Esophagus muscularis mucosa (tissue), 4 donors: ENCODE results near the gene CEP89. TPM values are rescaled to one million over a fixed set of nuclear protein-coding genes. Genes with fewer than 3 reads are reported as not detected.

ENCODE experiments used
- DNase-seq: peaks from one replicate; pipeline ENCODE4 v3.0.0-alpha.2; 2017; ENCODE audit errors: extremely low spot score
- H3K27ac ChIP-seq, 4 donors: fragments of 200-600 bp; sonication (generic); replicated peaks in 1 of 4; 1 replicate in 3 of 4; 2 replicates in 1 of 4; pipeline ENCODE4 v1.5.1; 2016 to 2019; ENCODE audit warnings: mild to moderate bottlenecking in 1 of 4
- H3K27me3 ChIP-seq, 4 donors: fragments of 200-600 bp; sonication (generic); one replicate each; pipeline versions ENCODE4 v1.5.1 to v1.6.0; 2016 to 2019
- H3K36me3 ChIP-seq, 4 donors: fragments of 200-600 bp; sonication (generic); one replicate each; pipeline ENCODE4 v1.5.1; 2016 to 2019
- H3K4me1 ChIP-seq, 4 donors: fragments of 200-600 bp; sonication (generic); one replicate each; pipeline ENCODE4 v1.5.1; 2016 to 2019
- H3K4me3 ChIP-seq, 4 donors: fragments of 200-600 bp; sonication (generic); 1 replicate in 2 of 4; 2 replicates in 2 of 4; pipeline ENCODE4 v1.5.1; 2016 to 2019; ENCODE audit warnings: mild to moderate bottlenecking in 4 of 4, moderate library complexity in 1 of 4
- H3K9me3 ChIP-seq, 4 donors: fragments of 200-600 bp; sonication (generic); 1 replicate in 3 of 4; 2 replicates in 1 of 4; pipeline ENCODE4 v1.5.1; 2016 to 2019
- CTCF ChIP-seq, 3 experiments: fragments of 200-600 bp in 2 of 3; fragments of 450-650 bp in 1 of 3; sonication (generic) in 2 of 3; IDR thresholded peaks; one replicate each; pipeline ENCODE4 v1.5.1; 2017 to 2019; ENCODE audit warnings: antibody characterized with exemption in 3 of 3, mild to moderate bottlenecking in 2 of 3, moderate library complexity in 1 of 3
- EP300 ChIP-seq: sonication (generic); formaldehyde crosslinking; IDR thresholded peaks from one replicate; pipeline ENCODE4 v1.6.1; 2017; ENCODE audit warnings: antibody characterized with exemption
- POLR2A ChIP-seq: fragments of 450-650 bp; IDR thresholded peaks from one replicate; pipeline ENCODE4 v1.6.1; 2017; ENCODE audit warnings: antibody characterized with exemption, moderate library complexity, mild to moderate bottlenecking, low read depth
- POLR2AphosphoS5 ChIP-seq, 2 donors: sonication (generic); formaldehyde crosslinking; IDR thresholded peaks; one replicate each; pipeline ENCODE4 v1.6.1; 2017; ENCODE audit warnings: antibody characterized with exemption in 2 of 2
- WGBS: methylation state at CpG from one replicate; pipeline ENCODE4 v1.1.5; 2018; 5-methylcytosine and 5-hydroxymethylcytosine counted together
- intact Hi-C: fragments of 100-400 bp; cut with DNase I; formaldehyde crosslinking; loops from one replicate; pipeline ENCODE4 v1.15.1; 2023
- total RNA-seq, 4 donors: library from RNA; depleted of rRNA; stranded (reverse); fragments of >200 nt; gene quantifications; one replicate each; pipeline versions ENCODE4 v1.1.0 to v1.2.1, GENCODE V29; 2016

Gene CEP89
- total RNA-seq, 4 donors from 2014 or later = 9.1 to 20.4 (median 18.4) TPM

GRCh38 chr19:32866564-32867265 lies 105.0 kb downstream of the CEP89 start:
- Histone ChIP-seq H3K27me3 (no peaks in the 10 kb centered on the region), H3K4me1 (no peaks in the 10 kb centered on the region), H3K9me3 (no peaks in the 10 kb centered on the region), H3K4me3 (no peak overlapping the region), H3K27ac (no peak overlapping the region), H3K36me3 (no peaks in the 10 kb centered on the region)
- intact Hi-C loops = no loop called here
- no peak for TF ChIP-seq CTCF (IDR thresholded peaks at IDR 0.05)
- TF ChIP-seq EP300 = no peak
- TF ChIP-seq POLR2AphosphoS5 (IDR thresholded peaks at IDR 0.05) = no peak
- no peak for TF ChIP-seq POLR2A
- DNase-seq = no peak
- WGBS = 83% methylated on average over 10 of the region's 12 CpGs

DNA sequence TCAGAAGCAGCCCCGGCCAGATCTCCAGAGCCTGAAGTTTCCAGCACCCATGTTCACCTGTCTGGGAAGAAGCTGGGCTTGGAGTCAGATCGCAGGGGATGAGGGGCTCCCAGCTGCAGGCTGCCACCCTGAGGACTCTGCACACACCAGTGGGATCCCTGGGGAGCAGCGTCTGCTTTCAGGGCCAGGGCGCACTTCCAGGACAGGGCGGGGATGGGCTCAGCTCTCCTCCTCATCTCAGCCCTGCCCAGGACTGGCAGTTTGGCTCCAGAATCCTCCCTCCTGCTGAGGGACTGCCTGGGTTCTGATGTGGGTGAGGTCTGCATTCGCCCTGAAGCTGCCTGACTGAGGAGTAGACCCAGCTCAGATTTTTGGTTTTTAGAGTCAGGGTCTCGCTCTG lies 105.7 kb downstream of the CEP89 start:
- TF ChIP-seq EP300 = no peak
- no peak for TF ChIP-seq POLR2A
- no peak for TF ChIP-seq CTCF (IDR thresholded peaks at IDR 0.05)
- TF ChIP-seq POLR2AphosphoS5 (IDR thresholded peaks at IDR 0.05) = no peak
- no peaks in the 10 kb centered on the region for H3K27me3 ChIP-seq
- no peak for DNase-seq
- 89% methylated on average over 7 of the region's 7 CpGs for WGBS
- no peak overlapping the region for H3K4me3 ChIP-seq
- H3K36me3 ChIP-seq = no peaks in the 10 kb centered on the region
- H3K27ac ChIP-seq = no peak overlapping the region
- H3K4me1 ChIP-seq = no peaks in the 10 kb centered on the region
- H3K9me3 ChIP-seq = no peaks in the 10 kb centered on the region
- intact Hi-C loops = no loop called here

GRCh38 chr19:32865326-32865725 lies 106.4 kb downstream of the CEP89 start:
- Histone ChIP-seq H3K4me1 (no peaks in the 10 kb centered on the region), H3K4me3 (no peak overlapping the region), H3K27ac (no peak overlapping the region), H3K36me3 (no peaks in the 10 kb centered on the region), H3K27me3 (no peaks in the 10 kb centered on the region), H3K9me3 (no peaks in the 10 kb centered on the region)
- no peak for DNase-seq
- 78% methylated on average over 6 of the region's 6 CpGs for WGBS
- TF ChIP-seq CTCF (IDR thresholded peaks at IDR 0.05) = no peak
- TF ChIP-seq POLR2A = no peak
- TF ChIP-seq EP300 = no peak
- TF ChIP-seq POLR2AphosphoS5 (IDR thresholded peaks at IDR 0.05) = no peak
- intact Hi-C loops = no loop called here

GRCh38 chr19:32864318-32865007 lies 107.3 kb downstream of the CEP89 start:
- Histone ChIP-seq H3K9me3 (no peaks in the 10 kb centered on the region), H3K27ac (no peak overlapping the region), H3K4me1 (no peaks in the 10 kb centered on the region), H3K4me3 (no peak overlapping the region), H3K36me3 (no peaks in the 10 kb centered on the region), H3K27me3 (no peaks in the 10 kb centered on the region)
- 88% methylated on average over 7 of the region's 35 CpGs for WGBS
- no peak for DNase-seq
- TF ChIP-seq POLR2A (no peak), POLR2AphosphoS5 (IDR thresholded peaks at IDR 0.05) (no peak), EP300 (no peak), CTCF (IDR thresholded peaks at IDR 0.05) (no peak)
- intact Hi-C loops = no loop called here
